HFF-Myc (cell line): ENCODE measurements around the gene TMEFF2.
A peak's percentile ranks its signal among the peaks of the same experiment; 100 is the strongest.

Source experiments
- DNase-seq: peaks from one replicate; pipeline ENCODE4 v3.0.0-alpha.2; 2011; ENCODE audit warnings: low read depth; ENCODE audit errors: extremely low read depth
- H3K4me3 ChIP-seq: replicated peaks from 2 replicates; pipeline ENCODE4 v1.5.1; 2011; ENCODE audit warnings: low read depth, mild to moderate bottlenecking, control low read depth, low read length
- CTCF ChIP-seq: IDR thresholded peaks from 2 replicates; pipeline ENCODE4 v1.5.1; 2012; ENCODE audit warnings: mild to moderate bottlenecking, low read depth, low read length, control low read depth; ENCODE audit errors: missing control alignments

TMEFF2 gene

GRCh38 chr2:191901031-191901430 lies 293.7 kb downstream of the TMEFF2 start:
- no peak for DNase-seq
- TF ChIP-seq CTCF: no peak
- H3K4me3 ChIP-seq: no peak overlapping the region

- TF ChIP-seq CTCF: no peak
- DNase-seq: peak; percentile 27
- no peak overlapping the region for H3K4me3 ChIP-seq
These were observed 295.3 kb downstream of the TMEFF2 start for GRCh38 chr2:191899410-191899809.
